Mesendoderm (in vitro differentiated cells): Measurements from ENCODE around the gene PCF11. TPM values are rescaled to one million over a fixed set of nuclear protein-coding genes. Genes with fewer than 3 reads are reported as not detected.

Experiments used
- DNase-seq: peaks from one replicate; pipeline ENCODE4 v3.0.0; 2013
- H2AK5ac ChIP-seq: 2 replicates; pipeline ENCODE4 v1.6.1; 2013; ENCODE audit warnings: low read length, inconsistent platforms
- H2BK120ac ChIP-seq: 2 replicates; pipeline ENCODE4 v1.6.1; 2013; ENCODE audit warnings: low read depth, mild to moderate bottlenecking, low read length, moderate library complexity, mixed read lengths
- H2BK15ac ChIP-seq: replicated peaks from 2 replicates; pipeline ENCODE4 v1.6.1; 2013; ENCODE audit warnings: low read depth, mild to moderate bottlenecking, moderate library complexity
- H2BK5ac ChIP-seq: 2 replicates; pipeline ENCODE4 v1.6.1; 2013; ENCODE audit warnings: low read length, inconsistent platforms
- H3K18ac ChIP-seq: 2 replicates; pipeline ENCODE4 v1.6.1; 2013; ENCODE audit warnings: mild to moderate bottlenecking, low read length, mixed read lengths
- H3K23ac ChIP-seq: one replicate; pipeline ENCODE4 v1.6.1; 2013; ENCODE audit warnings: low read length
- H3K27ac ChIP-seq: 2 replicates; pipeline ENCODE4 v1.5.1; 2013; ENCODE audit warnings: low read depth, mild to moderate bottlenecking, inconsistent platforms, low read length, moderate library complexity
- H3K27me3 ChIP-seq: 2 replicates; pipeline ENCODE4 v1.6.1; 2013; ENCODE audit warnings: low read length, control low read depth, mild to moderate bottlenecking, inconsistent platforms; ENCODE audit not compliant: insufficient read depth, poor library complexity
- H3K36me3 ChIP-seq: 2 replicates; pipeline ENCODE4 v1.6.1; 2013; ENCODE audit warnings: low read length, inconsistent platforms; ENCODE audit not compliant: control insufficient read depth, insufficient read depth
- H3K4ac ChIP-seq: one replicate; pipeline ENCODE4 v1.6.1; 2013; ENCODE audit warnings: low read depth, mild to moderate bottlenecking, low read length, moderate library complexity
- H3K4me1 ChIP-seq: 2 replicates; pipeline ENCODE4 v1.6.1; 2013; ENCODE audit warnings: low read depth, low read length, inconsistent platforms; ENCODE audit not compliant: control insufficient read depth
- H3K4me2 ChIP-seq: 2 replicates; pipeline ENCODE4 v1.6.1; 2013; ENCODE audit warnings: low read length
- H3K4me3 ChIP-seq: 2 replicates; pipeline ENCODE4 v1.5.1; 2013; ENCODE audit warnings: mild to moderate bottlenecking, low read length
- H3K56ac ChIP-seq: one replicate; pipeline ENCODE4 v1.6.1; 2013; ENCODE audit warnings: low read length
- H3K79me1 ChIP-seq: 2 replicates; pipeline ENCODE4 v1.6.1; 2013; ENCODE audit warnings: low read length, inconsistent platforms
- H3K79me2 ChIP-seq: 2 replicates; pipeline ENCODE4 v1.6.1; 2013; ENCODE audit warnings: mild to moderate bottlenecking, low read length; ENCODE audit not compliant: control insufficient read depth, insufficient read depth
- H3K9ac ChIP-seq: 2 replicates; pipeline ENCODE4 v1.6.1; 2013; ENCODE audit warnings: low read length, inconsistent platforms
- H4K5ac ChIP-seq: one replicate; pipeline ENCODE4 v1.6.1; 2013; ENCODE audit warnings: low read length
- H4K8ac ChIP-seq: one replicate; pipeline ENCODE4 v1.6.1; 2013; ENCODE audit warnings: low read depth, mild to moderate bottlenecking, control low read depth, low read length, moderate library complexity
- WGBS: extraction: QIAGEN DNeasy Blood & Tissue Kit; methylation state at CpG from one replicate; pipeline ENCODE4 v1.1.7; 2013; ENCODE audit warnings: low lambda C conversion rate, missing lambda C conversion rate; ENCODE audit not compliant: insufficient coverage; ENCODE audit errors: extremely low coverage; 5-methylcytosine and 5-hydroxymethylcytosine counted together
- small RNA-seq: library from polyadenylated mRNA; stranded (forward); fragments of <200 nt; extraction: miRNeasy Mini kit (QIAGEN cat#:217004); gene quantifications from one replicate; pipeline ENCODE3, GENCODE V24; 2013; ENCODE audit not compliant: insufficient read depth

The PCF11 gene

GRCh38 chr11:83221694-83222093 lies 64.8 kb downstream of the PCF11 start:
- no peak overlapping the region for H3K4me3 ChIP-seq
- no peak overlapping the region for H4K8ac ChIP-seq
- no peaks in the 10 kb centered on the region for H3K27me3 ChIP-seq
- H3K79me2 ChIP-seq: no peaks in the 10 kb centered on the region
- H3K27ac ChIP-seq: no peak overlapping the region
- no peaks in the 10 kb centered on the region for H3K79me1 ChIP-seq
- no peak overlapping the region for H3K4me2 ChIP-seq
- H4K5ac ChIP-seq: no peak overlapping the region
- H2BK120ac ChIP-seq: no peak overlapping the region
- no peak overlapping the region for H2AK5ac ChIP-seq
- H3K56ac ChIP-seq: peak overlapping the region; percentile 22
- no peaks in the 10 kb centered on the region for H3K36me3 ChIP-seq
- H3K9ac ChIP-seq: no peak overlapping the region
- H3K18ac ChIP-seq: no peak overlapping the region
- no peak overlapping the region for H2BK5ac ChIP-seq
- no peak overlapping the region for H3K4ac ChIP-seq
- H2BK15ac ChIP-seq: no peak overlapping the region
- H3K23ac ChIP-seq: no peak overlapping the region
- H3K4me1 ChIP-seq: no peaks in the 10 kb centered on the region
- peak; percentile 6 for DNase-seq

GRCh38 chr11:83222499-83222898 lies 65.6 kb downstream of the PCF11 start:
- Histone ChIP-seq H2BK120ac (no peak overlapping the region), H3K9ac (no peak overlapping the region), H3K4me2 (no peak overlapping the region), H3K4ac (no peak overlapping the region), H3K27me3 (no peaks in the 10 kb centered on the region), H3K27ac (no peak overlapping the region), H2BK15ac (no peak overlapping the region), H4K8ac (no peak overlapping the region), H3K18ac (no peak overlapping the region), H2AK5ac (no peak overlapping the region), H3K36me3 (no peaks in the 10 kb centered on the region), H3K79me1 (no peaks in the 10 kb centered on the region), H3K56ac (no peak overlapping the region), H3K4me3 (no peak overlapping the region), H3K23ac (no peak overlapping the region), H2BK5ac (no peak overlapping the region), H4K5ac (no peak overlapping the region), H3K4me1 (no peaks in the 10 kb centered on the region), H3K79me2 (no peaks in the 10 kb centered on the region)
- no peak for DNase-seq
- WGBS: no CpG with 5 or more reads among the region's 1 CpG

DNA sequence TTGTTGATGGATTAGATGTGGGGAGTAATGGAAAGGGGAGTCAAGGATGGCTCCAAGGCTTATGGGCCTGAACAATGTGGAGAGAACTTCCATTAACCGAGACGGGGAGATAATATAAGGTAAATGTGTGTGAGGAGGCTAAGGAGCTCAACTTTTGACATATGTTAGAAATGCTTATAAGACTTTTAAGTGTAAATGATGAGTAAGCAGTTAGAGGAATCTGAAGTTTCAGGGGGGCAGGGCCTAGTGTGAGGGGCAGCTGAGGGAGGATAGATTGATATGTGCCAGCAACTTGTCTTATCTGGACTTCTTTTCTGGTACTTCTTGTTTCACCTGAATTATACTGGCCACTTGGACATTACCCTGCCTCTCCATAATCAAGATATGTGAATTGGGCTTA lies 66.5 kb downstream of the PCF11 start:
- no peak overlapping the region for H3K4ac ChIP-seq
- no peaks in the 10 kb centered on the region for H3K79me1 ChIP-seq
- H4K8ac ChIP-seq: no peak overlapping the region
- H3K23ac ChIP-seq: no peak overlapping the region
- no peaks in the 10 kb centered on the region for H3K36me3 ChIP-seq
- H2AK5ac ChIP-seq: no peak overlapping the region
- DNase-seq: no peak
- H3K4me3 ChIP-seq: no peak overlapping the region
- H3K4me1 ChIP-seq: no peaks in the 10 kb centered on the region
- no peak overlapping the region for H3K27ac ChIP-seq
- no peak overlapping the region for H3K9ac ChIP-seq
- no peak overlapping the region for H2BK120ac ChIP-seq
- H3K18ac ChIP-seq: no peak overlapping the region
- WGBS: no CpG with 5 or more reads among the region's 2 CpGs
- no peak overlapping the region for H4K5ac ChIP-seq
- no peak overlapping the region for H3K4me2 ChIP-seq
- no peak overlapping the region for H2BK5ac ChIP-seq
- no peaks in the 10 kb centered on the region for H3K79me2 ChIP-seq
- no peaks in the 10 kb centered on the region for H3K27me3 ChIP-seq
- H2BK15ac ChIP-seq: no peak overlapping the region
- H3K56ac ChIP-seq: no peak overlapping the region

DNA sequence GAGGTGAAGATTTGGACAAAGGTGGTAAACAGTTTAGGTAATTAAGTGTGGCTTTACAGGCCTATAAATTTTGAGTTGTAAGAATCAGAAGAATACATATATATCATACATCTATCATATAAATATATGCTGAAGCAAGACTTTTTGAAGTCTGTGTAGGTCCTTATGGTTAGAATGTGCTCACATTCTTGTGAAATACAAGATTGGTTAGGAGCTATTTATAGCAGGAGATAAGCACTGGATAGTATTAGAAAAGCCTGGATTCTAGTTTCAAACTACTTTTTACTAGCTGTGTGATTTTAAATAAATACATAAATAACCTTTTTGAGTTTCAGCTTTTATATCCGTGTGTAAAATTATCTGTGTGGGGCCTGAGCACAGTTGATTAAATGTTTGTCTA lies 78.9 kb downstream of the PCF11 start:
- Histone ChIP-seq H3K56ac (no peak overlapping the region), H3K4ac (no peak overlapping the region), H3K23ac (no peak overlapping the region), H2BK15ac (no peak overlapping the region), H3K79me2 (no peaks in the 10 kb centered on the region), H3K18ac (no peak overlapping the region), H3K4me2 (no peak overlapping the region), H3K36me3 (no peaks in the 10 kb centered on the region), H3K79me1 (no peaks in the 10 kb centered on the region), H3K9ac (no peak overlapping the region), H2BK5ac (no peak overlapping the region), H2AK5ac (no peak overlapping the region), H2BK120ac (no peak overlapping the region), H3K27me3 (no peaks in the 10 kb centered on the region), H3K27ac (no peak overlapping the region), H4K8ac (no peak overlapping the region), H4K5ac (no peak overlapping the region), H3K4me1 (no peaks in the 10 kb centered on the region), H3K4me3 (no peak overlapping the region)
- DNase-seq: no peak
- WGBS: no CpG with 5 or more reads among the region's 1 CpG

Small RNA genes within 50 kb of the gene (small RNA-seq; reads per million reads assigned to genes)
- not detected for gene AP000873.5
